PC-3 (cell line): ENCODE data around the gene APOO.

Experiments
- CTCF ChIP-seq: fragments of 300-600 bp; sonication (generic); conservative IDR thresholded peaks from 2 replicates; pipeline ENCODE4 v1.5.1; 2017; ENCODE audit warnings: antibody characterized with exemption, low read depth, mild to moderate bottlenecking, low read length
- EZH2 ChIP-seq: fragments of 300-600 bp; sonication (generic); IDR thresholded peaks from one replicate; pipeline ENCODE4 v1.6.1; 2017; ENCODE audit warnings: antibody characterized with exemption, mild to moderate bottlenecking, low read length; ENCODE audit not compliant: unreplicated experiment
- EZH2phosphoT487 ChIP-seq: fragments of 300-600 bp; sonication (generic); IDR thresholded peaks from 2 replicates; pipeline ENCODE4 v1.6.1; 2018; ENCODE audit warnings: mild to moderate bottlenecking, antibody characterized with exemption, low read length, borderline replicate concordance

DNA sequence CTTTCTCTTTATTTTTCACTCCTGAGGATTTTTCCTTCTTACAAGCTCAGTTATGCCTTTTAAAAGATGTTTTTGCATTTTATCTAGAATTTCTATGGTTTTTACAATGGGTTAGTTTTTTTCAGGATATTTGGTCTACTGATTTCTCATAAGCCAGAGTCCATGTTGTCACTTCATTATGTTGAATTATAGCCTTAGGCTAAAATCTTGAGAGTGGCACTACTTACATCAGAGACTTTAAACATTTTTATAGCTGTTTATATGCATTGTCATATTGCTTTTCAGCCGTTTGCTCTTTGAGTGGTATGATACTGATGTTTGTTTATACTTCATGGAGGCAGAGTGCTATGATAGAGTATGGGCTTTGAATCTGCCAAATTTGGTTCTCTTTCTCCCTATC lies 36.5 kb upstream of the APOO start:
- TF ChIP-seq EZH2 (no peak), CTCF (no peak), EZH2phosphoT487 (no peak)
